ENCODE results near the gene ALDH1B1. TPM values are rescaled to one million over a fixed set of nuclear protein-coding genes. Genes with fewer than 3 reads are reported as not detected.
A peak's percentile ranks its signal among the peaks of the same experiment; 100 is the strongest.

ALDH1B1 gene
- total RNA-seq, 2 experiments from 2014 or later = 0.19 to 0.20 TPM

GRCh38 chr9:38371495-38371894 is 21.0 kb upstream of the ALDH1B1 start:
- no peak for TF ChIP-seq CTCF (IDR thresholded peaks at IDR 0.05)
- Histone ChIP-seq H3K4me3 (ENCODE audit: low read length) (no peak overlapping the region), H3K36me3 (ENCODE audit: insufficient read depth, low read length) (no peaks in the 10 kb centered on the region), H3K27me3 (ENCODE audit: control insufficient read depth in 1 of 2, insufficient read depth in 2 of 2, low read length in 2 of 2) (no peaks in the 10 kb centered on the region), H3K4me1 (ENCODE audit: insufficient read depth, low read length) (no peaks in the 10 kb centered on the region), H3K27ac (ENCODE audit: low read depth in 1 of 2, low read length in 2 of 2) (no peak overlapping the region), H3K9me3 (ENCODE audit: control insufficient read depth in 1 of 2, insufficient read depth in 1 of 2, low read length in 2 of 2) (no peaks in the 10 kb centered on the region)
- CTCF ChIA-PET = no interaction called here
- no peak overlapping the region for H3K4me3 Mint-ChIP-seq
- POLR2A ChIA-PET = no interaction called here
- H3K4me1 Mint-ChIP-seq (ENCODE audit: low read depth) = no peaks in the 10 kb centered on the region
- no peaks in the 10 kb centered on the region for H3K36me3 Mint-ChIP-seq (ENCODE audit: low read depth)
- H3K9me3 Mint-ChIP-seq = no peaks in the 10 kb centered on the region
- no peak overlapping the region for H3K27ac Mint-ChIP-seq
- ATAC-seq (ENCODE audit: poor library complexity) = no peak
- H3K27me3 Mint-ChIP-seq = peaks cover 21% of the 10 kb centered on the region
- intact Hi-C loops (cut with DNase I, micrococcal nuclease) = loop anchor here in 1 of 2 experiments (2.0 kb wide), 1 partner anchor 61 kb away; no protein-coding TSS in a partner anchor
- peak in 6 of 14 experiments; percentile 6 to 60 (median 34) for DNase-seq

DNA sequence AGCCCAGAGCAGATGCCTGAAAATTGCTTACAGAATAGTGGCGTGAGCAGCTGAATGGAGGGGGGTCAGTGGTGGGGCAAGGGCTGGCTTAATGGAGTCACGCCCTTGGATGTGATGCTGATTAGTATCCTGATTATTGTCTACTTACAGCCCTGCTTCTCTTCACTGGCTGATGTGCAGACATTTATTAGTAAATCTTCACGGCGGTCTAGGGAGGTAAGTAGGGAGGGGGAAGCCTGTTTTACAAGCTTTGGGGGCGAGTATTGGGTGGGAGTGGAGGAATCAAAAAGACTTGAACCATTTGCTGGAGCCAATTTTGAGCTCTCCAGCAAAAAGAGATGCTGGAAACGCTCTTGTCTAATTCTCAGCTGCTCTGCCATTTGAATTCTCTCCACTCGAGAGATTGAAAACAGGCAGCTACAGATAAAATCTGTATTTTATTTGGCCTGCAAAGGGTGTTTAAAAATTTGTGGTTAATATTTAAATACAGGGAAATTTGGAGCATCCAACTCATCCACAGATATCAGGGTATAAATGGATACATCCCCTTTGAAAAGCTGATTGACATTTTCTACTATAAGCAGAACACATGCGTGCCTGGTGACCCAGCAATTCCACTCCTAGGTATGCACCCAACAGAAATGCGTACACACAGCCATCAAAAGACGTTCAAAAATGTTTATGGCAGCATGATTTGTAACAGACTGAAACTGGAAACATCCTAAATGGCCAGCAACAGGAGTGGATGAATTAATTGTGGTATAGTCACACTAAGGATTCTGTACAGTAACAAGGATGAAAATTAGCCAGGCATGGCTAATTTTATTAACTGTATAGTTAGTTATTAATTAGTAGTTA is 19.5 kb upstream of the ALDH1B1 start:
- ChIA-PET POLR2A (no interaction called here), CTCF (no interaction called here)
- TF ChIP-seq CTCF (IDR thresholded peaks at IDR 0.05) = no peak
- Histone ChIP-seq H3K36me3 (ENCODE audit: insufficient read depth, low read length) (no peaks in the 10 kb centered on the region), H3K27ac (ENCODE audit: low read depth in 1 of 2, low read length in 2 of 2) (no peak overlapping the region), H3K4me1 (ENCODE audit: insufficient read depth, low read length) (no peaks in the 10 kb centered on the region), H3K27me3 (ENCODE audit: control insufficient read depth in 1 of 2, insufficient read depth in 2 of 2, low read length in 2 of 2) (no peaks in the 10 kb centered on the region), H3K9me3 (ENCODE audit: control insufficient read depth in 1 of 2, insufficient read depth in 1 of 2, low read length in 2 of 2) (no peaks in the 10 kb centered on the region), H3K4me3 (ENCODE audit: low read length) (no peak overlapping the region)
- H3K27me3 Mint-ChIP-seq = peaks cover 21% of the 10 kb centered on the region
- no peaks in the 10 kb centered on the region for H3K4me1 Mint-ChIP-seq (ENCODE audit: low read depth)
- no peak overlapping the region for H3K27ac Mint-ChIP-seq
- DNase-seq (no peak), ATAC-seq (ENCODE audit: poor library complexity) (no peak)
- intact Hi-C loops (cut with DNase I, micrococcal nuclease) = no loop called here
- no peaks in the 10 kb centered on the region for H3K9me3 Mint-ChIP-seq
- H3K4me3 Mint-ChIP-seq = no peak overlapping the region
- no peaks in the 10 kb centered on the region for H3K36me3 Mint-ChIP-seq (ENCODE audit: low read depth)

GRCh38 chr9:38373679-38374078 is 18.8 kb upstream of the ALDH1B1 start:
- Histone ChIP-seq H3K27ac (ENCODE audit: low read depth in 1 of 2, low read length in 2 of 2) (no peak overlapping the region), H3K27me3 (ENCODE audit: control insufficient read depth in 1 of 2, insufficient read depth in 2 of 2, low read length in 2 of 2) (no peaks in the 10 kb centered on the region), H3K4me1 (ENCODE audit: insufficient read depth, low read length) (no peaks in the 10 kb centered on the region), H3K9me3 (ENCODE audit: control insufficient read depth in 1 of 2, insufficient read depth in 1 of 2, low read length in 2 of 2) (no peaks in the 10 kb centered on the region), H3K4me3 (ENCODE audit: low read length) (no peak overlapping the region), H3K36me3 (ENCODE audit: insufficient read depth, low read length) (no peaks in the 10 kb centered on the region)
- CTCF ChIA-PET = no interaction called here
- ATAC-seq (ENCODE audit: poor library complexity) (no peak), DNase-seq (no peak)
- peaks cover 21% of the 10 kb centered on the region for H3K27me3 Mint-ChIP-seq
- H3K27ac Mint-ChIP-seq = no peak overlapping the region
- TF ChIP-seq CTCF (IDR thresholded peaks at IDR 0.05) = no peak
- H3K36me3 Mint-ChIP-seq (ENCODE audit: low read depth) = no peaks in the 10 kb centered on the region
- no peak overlapping the region for H3K4me3 Mint-ChIP-seq
- no peaks in the 10 kb centered on the region for H3K9me3 Mint-ChIP-seq
- intact Hi-C loops (cut with DNase I, micrococcal nuclease) = no loop called here
- no peaks in the 10 kb centered on the region for H3K4me1 Mint-ChIP-seq (ENCODE audit: low read depth)
- POLR2A ChIA-PET = no interaction called here

Measured in CD4-positive, alpha-beta T cell (primary cell).